Fibroblast of peridontal ligament (primary cell): ENCODE measurements around the gene INO80.
"Not testable (repeated sequence)": the region's sequence is repeated elsewhere in the genome, so short reads cannot be mapped to it uniquely, and the experiment has no call there.

Experiments
- DNase-seq: peaks from one replicate; pipeline ENCODE4 v3.0.0-alpha.2; 2010; ENCODE audit errors: extremely low read depth

Gene INO80, protein sequence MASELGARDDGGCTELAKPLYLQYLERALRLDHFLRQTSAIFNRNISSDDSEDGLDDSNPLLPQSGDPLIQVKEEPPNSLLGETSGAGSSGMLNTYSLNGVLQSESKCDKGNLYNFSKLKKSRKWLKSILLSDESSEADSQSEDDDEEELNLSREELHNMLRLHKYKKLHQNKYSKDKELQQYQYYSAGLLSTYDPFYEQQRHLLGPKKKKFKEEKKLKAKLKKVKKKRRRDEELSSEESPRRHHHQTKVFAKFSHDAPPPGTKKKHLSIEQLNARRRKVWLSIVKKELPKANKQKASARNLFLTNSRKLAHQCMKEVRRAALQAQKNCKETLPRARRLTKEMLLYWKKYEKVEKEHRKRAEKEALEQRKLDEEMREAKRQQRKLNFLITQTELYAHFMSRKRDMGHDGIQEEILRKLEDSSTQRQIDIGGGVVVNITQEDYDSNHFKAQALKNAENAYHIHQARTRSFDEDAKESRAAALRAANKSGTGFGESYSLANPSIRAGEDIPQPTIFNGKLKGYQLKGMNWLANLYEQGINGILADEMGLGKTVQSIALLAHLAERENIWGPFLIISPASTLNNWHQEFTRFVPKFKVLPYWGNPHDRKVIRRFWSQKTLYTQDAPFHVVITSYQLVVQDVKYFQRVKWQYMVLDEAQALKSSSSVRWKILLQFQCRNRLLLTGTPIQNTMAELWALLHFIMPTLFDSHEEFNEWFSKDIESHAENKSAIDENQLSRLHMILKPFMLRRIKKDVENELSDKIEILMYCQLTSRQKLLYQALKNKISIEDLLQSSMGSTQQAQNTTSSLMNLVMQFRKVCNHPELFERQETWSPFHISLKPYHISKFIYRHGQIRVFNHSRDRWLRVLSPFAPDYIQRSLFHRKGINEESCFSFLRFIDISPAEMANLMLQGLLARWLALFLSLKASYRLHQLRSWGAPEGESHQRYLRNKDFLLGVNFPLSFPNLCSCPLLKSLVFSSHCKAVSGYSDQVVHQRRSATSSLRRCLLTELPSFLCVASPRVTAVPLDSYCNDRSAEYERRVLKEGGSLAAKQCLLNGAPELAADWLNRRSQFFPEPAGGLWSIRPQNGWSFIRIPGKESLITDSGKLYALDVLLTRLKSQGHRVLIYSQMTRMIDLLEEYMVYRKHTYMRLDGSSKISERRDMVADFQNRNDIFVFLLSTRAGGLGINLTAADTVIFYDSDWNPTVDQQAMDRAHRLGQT (N-terminal part only)

DNA sequence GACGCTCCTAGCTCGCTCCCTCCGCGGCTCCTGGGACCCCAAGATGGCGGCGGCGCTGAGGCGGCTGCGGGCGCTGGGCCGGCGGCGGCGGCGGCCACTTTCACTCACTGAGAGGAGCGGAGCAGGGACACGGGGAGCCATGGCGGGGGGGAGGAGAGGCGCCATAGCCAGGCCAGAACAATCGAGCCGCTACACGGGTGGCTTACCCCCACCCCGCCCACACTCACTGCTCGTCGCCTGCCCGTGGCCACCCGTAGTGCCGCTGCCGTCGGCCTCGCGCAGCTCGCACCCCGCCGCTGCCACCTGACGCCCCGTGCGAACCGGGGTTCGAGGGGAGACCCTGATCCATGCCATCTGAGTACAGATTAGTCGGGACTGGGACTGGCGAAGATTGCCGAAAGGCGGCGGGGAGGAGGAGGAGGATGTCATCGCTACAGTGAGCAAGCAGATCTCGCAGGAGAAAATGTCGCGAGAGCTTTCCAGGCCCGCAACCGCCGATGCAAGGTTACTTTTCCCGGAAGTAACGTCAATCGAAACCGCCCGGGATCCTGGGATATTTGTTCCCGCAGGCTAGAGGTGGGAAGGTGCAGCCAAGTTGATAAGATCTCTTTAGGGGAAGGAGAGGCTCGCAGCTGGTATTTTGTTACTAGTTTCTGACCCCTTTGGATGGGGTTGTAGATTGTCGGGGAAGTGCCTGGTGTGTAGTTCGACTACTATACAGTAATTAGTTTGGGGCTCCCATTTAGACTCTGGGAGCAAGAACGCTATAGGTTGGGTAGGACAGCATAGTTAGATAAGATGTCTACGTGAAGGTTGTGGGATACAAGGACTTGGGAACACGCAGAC lies at the start of gene INO80:
INO80 (minus strand) TSS at position 165 of the 846 bp plus-strand sequence. CDS start 19,970 bp downstream, outside the sequence.
- peak; percentile 99 for DNase-seq

DNA sequence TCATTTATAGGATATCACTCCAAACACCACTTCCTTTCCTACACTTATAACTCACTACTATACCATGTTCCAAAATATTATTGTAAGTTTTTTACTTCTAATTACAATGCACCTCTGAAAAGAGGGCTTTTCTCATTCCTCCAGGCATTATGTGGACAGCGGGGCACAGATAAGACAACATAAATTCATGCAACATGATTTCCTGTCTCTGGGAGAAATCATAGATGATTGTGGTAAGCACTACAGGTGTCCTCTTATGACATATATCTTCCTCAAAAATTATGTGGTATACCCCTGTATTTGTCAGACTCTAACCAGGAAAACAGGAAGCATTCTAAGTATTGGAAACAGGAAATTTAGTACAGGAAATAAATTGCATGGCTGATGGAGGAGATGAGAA lies 45.7 kb upstream of the INO80 start:
- DNase-seq, result no peak

DNA sequence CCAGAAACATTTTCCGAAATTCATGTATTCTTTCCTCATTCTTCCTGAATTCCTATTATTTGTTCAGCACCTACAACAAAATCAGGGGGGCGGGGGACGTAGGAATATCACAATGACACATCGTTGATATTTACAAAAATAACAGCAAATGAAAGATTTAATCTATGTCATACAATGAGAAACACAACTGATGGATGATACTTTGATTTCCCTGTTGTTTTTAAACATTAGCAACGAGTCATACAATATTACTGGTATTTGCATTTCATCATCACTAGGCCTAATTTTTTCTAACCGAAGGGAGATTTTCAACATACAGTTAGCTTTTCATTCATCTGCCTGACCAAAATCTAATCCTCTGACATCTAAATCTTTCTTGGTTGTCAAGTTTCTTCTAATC lies 45.3 kb upstream of the INO80 start:
- peak; percentile 38 for DNase-seq

DNA sequence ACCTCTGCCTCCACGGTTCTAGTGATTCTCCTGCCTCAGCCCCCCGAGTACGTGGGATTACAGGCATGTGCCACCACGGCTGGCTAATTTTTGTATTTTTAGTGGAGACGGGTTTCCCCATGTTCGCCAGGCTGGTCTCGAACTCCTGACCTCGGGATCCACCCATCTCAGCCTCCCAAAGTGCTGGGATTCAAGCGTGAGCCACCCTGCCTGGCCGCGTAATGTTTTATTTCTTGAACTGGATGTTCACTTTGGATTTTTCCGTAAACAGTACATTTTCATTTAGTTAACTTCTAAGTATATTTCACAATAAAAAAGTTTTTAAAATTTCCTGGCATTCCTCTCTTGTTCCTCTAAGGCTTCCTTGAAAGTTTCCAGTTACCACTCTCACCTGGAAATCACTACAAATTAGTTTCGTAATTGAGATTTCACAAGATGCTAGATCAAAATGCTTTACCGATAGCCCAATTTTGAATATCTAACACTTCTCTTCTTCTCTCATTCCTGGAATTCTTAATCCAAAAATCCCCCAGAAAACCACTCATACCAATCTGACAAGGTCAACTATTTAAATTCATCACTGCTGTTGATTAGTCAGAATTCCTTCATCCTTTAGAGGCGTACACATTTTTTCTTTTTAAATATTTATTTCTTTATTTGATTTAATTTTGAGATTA lies 44.7 kb upstream of the INO80 start:
- DNase-seq, result peak; percentile 7

DNA sequence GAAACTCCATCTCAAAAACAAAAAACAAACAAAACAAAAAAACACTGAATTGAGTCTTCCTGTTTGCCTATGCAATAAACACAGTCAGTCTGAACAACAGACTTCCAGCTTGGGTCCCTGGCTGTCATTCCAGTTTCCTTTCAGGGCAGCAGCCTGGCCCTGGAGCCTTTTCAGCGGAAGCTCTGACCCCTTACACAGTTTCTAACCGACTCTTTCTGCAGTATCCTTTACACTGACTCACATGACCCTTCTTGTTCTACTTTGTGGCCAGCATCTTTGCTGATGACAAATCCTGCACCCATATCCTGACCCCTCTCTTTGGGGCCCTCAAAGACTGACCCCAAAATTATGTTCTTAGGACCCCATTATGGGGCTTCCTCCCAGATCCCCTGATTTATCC lies 38.3 kb upstream of the INO80 start:
- DNase-seq, result no peak

DNA sequence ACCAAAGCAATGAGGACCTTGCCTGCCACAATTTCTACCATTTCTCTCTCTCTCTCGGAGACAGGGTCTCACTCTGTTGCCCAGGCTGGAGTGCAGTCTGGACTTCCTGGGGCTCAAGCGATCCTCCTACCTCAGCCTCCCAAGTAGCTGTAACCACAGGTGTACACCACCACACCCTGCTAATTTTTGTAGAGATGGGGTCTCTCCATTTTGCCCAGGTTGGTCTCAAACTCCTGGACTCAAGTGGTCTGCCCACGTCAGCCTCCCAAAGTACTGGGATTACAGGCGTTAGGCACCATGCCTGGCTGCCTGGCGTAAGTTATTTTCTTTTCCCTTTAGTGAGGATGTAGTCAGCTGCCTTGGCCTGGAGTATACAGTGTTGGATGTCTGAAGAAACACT lies 37.7 kb upstream of the INO80 start:
- no peak for DNase-seq

DNA sequence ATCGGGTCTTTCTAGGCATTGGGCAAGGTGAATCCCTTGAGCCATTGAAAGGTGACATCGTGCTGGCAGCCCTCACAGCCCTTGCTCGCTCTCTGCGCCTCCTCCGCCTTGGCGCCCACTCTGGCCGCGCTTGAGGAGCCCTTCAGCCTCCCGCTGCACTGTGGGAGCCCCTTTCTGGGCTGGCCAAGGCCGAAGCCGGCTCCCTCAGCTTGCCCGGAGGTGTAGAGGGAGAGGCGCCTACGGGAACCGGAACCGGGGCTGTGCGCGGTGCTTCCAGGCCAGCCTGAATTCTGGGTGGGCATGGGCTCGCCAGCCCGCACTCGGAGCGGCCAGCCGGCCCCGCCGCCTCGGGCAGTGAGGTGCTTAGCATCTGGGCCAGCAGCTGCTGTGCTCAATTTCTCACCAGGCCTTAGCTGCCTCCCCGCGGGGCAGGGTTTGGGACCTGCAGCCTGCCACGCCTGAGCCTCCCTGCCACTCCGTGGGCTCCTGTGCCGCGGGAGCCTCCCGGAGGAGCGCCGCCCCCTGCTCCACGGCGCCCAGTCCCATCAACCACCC lies 35.4 kb upstream of the INO80 start:
- DNase-seq, result no peak

DNA sequence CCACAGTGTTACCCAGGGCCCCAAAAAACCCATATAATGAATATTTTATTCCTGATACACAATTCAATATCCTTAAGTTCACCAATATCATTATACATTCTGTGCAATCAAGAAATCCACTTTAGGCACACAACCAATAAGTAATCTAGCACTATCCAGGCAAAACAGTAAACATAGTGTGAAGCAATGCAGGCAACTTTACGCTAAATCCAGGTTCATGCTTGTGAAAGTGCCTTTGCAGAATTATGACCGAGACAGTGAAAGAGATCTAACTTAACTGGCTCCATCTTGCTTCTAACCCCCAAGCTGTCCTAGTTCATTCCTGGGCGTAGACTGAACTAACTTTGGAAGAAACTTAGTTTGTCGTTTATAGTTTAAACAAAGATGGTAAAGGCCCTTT lies 34.2 kb upstream of the INO80 start:
- DNase-seq, result no peak

DNA sequence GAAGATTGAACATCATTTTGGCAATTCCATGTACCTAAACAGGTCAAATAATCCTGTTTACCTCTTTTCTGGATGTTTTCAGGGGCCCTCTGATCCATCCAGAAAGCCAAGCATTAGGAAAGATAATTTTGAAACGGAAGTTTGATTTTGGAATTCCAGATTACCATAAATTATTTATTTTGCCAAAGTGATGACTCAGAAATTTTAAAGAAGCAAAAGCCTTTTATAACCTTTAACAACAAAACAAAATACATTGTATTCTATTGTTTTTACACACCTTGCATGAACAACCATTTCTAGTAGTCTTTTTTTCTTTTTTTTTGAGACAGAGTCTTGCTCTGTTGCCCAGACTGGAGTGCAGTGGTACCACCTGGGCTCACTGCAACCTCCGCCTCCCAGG lies 32.0 kb upstream of the INO80 start:
- DNase-seq, result no peak

DNA sequence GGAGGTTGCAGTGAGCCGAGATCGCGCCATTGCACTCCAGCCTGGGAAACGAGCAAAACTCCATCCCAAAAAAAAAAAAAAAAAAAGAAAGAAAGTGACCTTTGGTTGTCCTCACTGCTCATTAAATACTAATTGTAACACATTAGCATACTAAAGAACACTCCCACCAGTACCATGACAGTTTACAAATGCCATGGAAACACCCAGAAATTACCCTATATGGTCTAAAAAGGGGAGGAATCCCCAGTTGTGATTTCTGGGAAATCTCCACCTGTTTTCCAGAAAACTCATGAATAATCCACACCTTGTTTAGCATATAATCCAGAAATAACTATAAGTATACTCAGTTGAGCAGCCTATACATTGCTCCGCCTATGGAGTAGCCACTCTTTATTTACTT lies 23.5 kb upstream of the INO80 start:
- no peak for DNase-seq

DNA sequence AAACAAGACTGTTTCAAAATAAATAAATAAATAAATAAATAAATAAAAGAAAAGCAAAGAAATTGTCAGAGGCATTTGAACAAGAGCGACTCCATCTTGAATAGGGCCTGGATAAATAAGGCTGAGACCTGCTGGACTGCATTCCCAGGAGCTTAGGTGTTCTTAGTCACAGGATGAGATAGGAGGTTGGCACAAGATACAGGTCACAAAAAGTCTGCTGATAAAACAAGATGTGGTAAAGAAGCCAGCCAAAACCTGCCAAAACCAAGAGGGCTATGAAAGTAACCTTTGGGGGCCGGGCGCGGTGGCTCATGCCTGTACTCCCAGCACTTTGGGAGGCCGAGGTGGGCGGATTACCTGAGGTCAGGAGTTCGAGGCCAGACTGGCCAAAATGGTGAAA lies 23.0 kb upstream of the INO80 start:
- DNase-seq, result not testable (repeated sequence)

DNA sequence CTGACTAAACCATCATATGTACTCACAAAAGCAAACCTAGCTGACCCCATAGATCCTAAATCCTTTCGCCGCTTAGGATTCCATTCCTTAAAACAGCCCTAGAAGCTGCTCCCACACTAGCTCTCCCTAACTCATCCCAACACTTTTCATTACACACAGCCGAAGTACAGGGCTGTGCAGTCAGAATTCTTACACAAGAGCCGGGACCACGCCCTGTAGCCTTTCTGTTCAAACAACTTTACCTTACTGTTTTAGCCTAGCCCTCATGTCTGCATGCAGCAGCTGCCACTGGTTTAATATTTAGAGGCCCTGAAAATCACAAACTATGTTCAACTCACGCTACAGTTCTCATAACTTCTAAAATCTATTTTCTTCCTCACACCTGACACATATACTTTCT lies 19.5 kb upstream of the INO80 start:
- DNase-seq, result not testable (repeated sequence)

DNA sequence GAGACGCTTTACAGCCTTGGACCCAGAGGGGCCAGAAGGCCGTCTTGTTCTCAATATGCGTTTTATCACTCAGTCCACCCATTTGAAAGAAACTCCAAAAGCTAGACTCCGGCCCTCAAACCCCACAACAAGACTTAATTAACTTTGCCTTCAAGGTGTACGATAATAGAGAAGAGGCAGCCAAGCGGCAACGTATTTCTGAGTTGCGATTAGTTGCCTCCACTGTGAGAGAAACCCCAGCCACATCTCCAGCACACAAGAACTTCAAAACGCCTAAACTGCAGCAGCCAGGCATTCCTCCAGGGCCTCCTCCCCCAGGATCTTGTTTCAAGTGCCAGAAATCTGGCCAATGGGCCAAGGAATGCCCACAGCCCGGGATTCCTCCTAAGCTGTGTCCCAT lies 17.4 kb upstream of the INO80 start:
- peak; percentile 4 for DNase-seq

DNA sequence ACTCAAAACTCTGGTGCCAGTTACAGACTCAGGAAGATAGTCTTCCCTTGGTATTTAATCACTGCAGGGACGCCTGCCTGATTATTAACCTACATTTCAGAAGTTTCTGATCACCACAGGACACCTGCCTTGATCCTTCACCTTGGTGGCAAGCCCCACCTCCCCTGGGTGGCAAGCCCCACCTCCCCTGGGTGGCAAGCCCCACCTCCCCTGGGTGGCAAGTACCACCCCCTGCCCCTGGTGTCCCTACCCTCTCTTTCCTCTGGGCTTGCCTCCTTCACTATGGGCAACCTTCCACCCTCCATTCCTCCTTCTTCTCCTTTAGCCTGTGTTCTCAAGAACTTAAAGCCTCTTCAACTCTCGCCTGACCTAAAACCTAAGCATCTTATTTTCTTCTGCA lies 16.0 kb upstream of the INO80 start:
- DNase-seq, result not testable (repeated sequence)

DNA sequence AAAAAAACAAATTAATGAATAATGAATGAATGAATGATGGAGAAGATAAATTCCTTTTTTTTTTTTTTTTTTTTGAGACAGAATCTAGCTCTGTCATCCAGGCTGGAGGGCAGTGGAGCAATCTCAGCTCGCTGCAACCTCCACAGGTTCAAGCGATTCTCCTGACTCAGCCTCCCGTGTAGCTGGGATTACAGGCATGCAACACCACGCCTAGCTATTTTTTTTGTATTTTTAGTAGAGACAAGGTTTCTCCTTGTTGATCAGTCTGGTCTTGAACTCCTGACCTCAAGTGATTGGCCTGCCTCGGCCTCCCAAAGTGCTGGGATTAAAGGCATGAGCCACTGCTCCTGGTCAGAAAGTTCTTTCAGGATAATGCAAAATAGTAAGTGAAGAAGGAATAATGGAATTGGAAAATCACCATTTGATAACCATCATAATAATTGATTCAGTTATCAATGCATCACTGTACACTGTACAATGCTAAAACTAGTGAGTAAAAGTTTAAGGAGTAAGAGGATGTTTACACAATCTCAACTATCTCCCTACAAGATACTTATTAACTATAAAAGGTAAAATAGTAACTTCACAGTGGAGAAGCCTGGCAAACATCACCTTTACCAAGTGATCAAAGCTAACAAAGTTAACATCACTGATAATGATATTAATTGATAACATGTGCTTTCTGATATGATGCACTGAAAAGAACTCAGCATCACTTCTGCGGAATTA lies 12.3 kb upstream of the INO80 start:
- no peak for DNase-seq

DNA sequence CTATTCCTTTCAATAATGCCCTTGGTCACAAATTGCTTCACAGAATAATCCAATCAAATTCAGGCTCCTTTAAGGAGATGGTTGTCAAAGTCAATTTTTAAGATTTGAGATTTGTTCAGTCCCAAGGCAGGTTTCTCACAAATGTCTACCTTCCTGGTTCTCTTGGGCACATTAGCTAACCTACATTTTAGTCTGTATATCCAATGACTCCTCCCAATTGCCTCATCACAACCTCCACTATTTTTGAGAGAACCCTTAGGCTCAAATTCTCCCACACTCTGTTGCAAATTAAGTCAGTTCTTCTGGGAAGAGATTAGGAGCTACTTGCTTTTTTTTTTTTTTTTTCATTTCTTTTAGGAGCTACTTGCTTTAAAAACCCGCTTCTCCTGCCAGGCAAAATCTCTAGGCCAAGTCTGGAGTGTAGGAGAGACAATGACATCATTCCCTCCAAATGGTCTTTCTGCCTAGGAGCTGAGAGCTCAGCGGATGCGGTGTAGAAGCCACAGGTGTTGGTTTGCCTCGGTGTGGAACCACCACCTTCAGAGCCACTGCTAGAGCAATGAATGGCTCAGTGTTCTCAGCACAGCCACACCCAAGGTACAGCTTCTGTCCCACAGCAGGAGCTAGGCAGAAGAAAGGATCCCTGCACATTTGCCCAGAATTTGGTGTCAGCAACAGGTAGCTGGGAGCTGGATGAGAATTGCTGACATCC lies 10.0 kb upstream of the INO80 start:
- no peak for DNase-seq

DNA sequence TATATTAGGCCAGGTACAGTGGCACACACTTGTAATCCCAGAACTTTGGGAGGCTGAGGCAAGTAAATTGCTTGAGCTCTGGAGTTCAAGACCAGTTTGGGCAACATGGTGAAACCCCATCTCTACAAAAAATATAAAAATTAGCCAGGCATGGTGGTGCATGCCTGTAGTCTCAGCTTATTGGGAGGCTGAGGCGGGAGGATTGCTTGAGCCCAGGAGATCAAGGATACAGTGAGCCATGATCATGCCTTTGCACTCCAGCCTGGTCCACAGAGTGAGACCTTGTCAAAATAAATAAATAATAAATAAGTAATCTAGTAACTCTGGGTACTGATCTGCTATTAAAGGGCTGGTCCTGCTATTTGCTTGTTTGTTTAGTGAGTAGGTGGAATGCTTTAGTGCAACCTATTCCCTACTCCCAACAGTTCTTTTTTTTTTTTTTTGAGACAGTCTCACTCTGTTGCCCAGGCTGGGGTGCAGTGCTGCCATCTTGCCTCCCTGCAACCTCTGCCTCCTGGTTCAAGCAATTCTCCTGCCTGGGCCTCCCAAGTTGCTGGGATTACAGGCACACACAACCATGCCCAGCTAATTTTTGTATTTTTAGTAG lies 9.1 kb upstream of the INO80 start:
- no peak for DNase-seq

DNA sequence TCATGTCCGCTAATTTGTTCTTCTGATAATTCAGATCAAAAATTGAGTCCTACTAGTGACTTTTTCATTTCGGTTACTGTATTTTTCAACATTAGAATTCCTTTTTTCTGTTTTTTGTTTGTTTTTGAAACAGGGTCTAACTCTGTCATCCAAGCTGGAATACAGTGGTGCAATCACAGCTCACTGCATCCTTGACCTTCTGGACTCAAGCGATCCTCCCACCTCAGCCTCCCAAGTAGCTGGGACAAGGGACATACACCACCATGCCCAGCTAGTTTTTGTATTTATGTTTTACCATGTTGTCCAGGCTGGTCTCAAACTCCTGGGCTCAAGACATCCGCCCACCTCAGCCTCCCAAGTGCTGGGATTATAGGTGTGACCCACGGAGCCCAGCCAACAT lies 8.0 kb upstream of the INO80 start:
- DNase-seq, result no peak

DNA sequence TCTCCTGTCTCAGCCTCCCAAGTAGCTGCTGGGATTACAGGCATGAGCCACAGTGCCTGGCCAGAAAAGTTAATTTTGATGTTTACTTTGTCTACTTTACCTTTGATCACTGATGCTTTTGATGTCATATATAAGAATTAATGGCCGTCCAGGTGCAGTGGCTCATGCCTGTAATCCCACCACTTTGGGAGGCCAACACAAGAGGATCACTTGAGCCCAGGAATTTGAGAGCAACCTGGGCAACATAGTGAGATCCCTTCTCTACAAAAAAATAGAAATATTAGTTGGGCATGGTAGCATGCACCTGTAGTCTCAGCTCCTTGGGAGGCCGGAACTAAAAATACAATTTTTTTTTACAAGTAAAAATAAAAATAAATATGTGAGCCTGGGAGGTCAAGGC lies 6.8 kb upstream of the INO80 start:
- no peak for DNase-seq
